GM10266 (cell line): ENCODE measurements around the gene VAV2.

Experiments
- DNase-seq: peaks from one replicate; pipeline ENCODE4 v3.0.0; 2012; ENCODE audit errors: extremely low spot score
- CTCF ChIP-seq: IDR thresholded peaks from 2 replicates; pipeline ENCODE4 v1.5.1; 2012; ENCODE audit warnings: mild to moderate bottlenecking, low read depth; ENCODE audit not compliant: control insufficient read depth, insufficient read depth; ENCODE audit errors: missing control alignments

Gene VAV2

GRCh38 chr9:134011401-134011800 is 19.3 kb upstream of the VAV2 start:
- no peak for TF ChIP-seq CTCF
- DNase-seq: no peak

- DNase-seq: no peak
- TF ChIP-seq CTCF: no peak
These were observed 18.4 kb upstream of the VAV2 start for GRCh38 chr9:134010310-134011173.

GRCh38 chr9:134007571-134007970 is 15.4 kb upstream of the VAV2 start:
- DNase-seq: no peak
- TF ChIP-seq CTCF: no peak

GRCh38 chr9:134007150-134007549 is 15.0 kb upstream of the VAV2 start:
- TF ChIP-seq CTCF: no peak
- DNase-seq: no peak

GRCh38 chr9:134005381-134005780 is 13.3 kb upstream of the VAV2 start:
- no peak for TF ChIP-seq CTCF

GRCh38 chr9:134004881-134005280 is 12.8 kb upstream of the VAV2 start:
- no peak for TF ChIP-seq CTCF
- DNase-seq: no peak

More at GRCh38 chr9:134005381-134005780, 13.3 kb upstream of the VAV2 start:
- DNase-seq: no peak

GRCh38 chr9:134004131-134004873 is 12.2 kb upstream of the VAV2 start:
- no peak for DNase-seq
- no peak for TF ChIP-seq CTCF
